HG02870 (cell line): ENCODE data around the gene AAK1.
"Not testable (repeated sequence)": the region's sequence is repeated elsewhere in the genome, so short reads cannot be mapped to it uniquely, and the experiment has no call there.

ENCODE experiments used
- ATAC-seq: cut with Tn5 transposase; IDR thresholded peaks from one replicate; pipeline ENCODE4 v1.9.1; 2021; ENCODE audit warnings: mild to moderate bottlenecking, moderate library complexity; ENCODE audit not compliant: unreplicated experiment

Gene AAK1

DNA sequence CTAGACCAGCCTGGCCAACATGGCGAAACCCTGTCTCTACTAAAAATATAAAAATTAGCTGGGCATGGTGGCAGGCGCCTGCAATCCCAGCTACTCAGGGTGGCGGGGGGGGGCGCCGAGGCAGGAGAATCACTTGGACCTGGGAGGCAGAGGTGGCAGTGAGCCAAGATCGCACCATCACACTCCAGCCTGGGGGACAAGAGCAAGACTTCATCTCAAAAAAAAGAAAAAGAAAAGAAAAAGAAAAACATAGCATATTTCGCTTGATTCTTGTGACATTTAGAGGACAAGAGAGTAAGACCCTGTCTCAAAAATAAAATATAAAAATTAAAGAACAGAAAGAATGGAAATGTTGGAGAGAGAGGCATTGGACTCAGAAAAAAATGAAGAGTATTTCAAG lies 224.4 kb downstream of the AAK1 start:
- not testable (repeated sequence) for ATAC-seq

- ATAC-seq = no peak
These were observed 227.4 kb downstream of the AAK1 start for GRCh38 chr2:69416147-69416546.
